ENCODE results near the gene MAT2A.
A peak's percentile ranks its signal among the peaks of the same experiment; 100 is the strongest.
"Not testable (repeated sequence)": the region's sequence is repeated elsewhere in the genome, so short reads cannot be mapped to it uniquely, and the experiment has no call there.

Gene MAT2A

GRCh38 chr2:85547089-85547858, 8.3 kb downstream of the MAT2A start:
- DNase-seq (ENCODE audit: low spot score) = no peak
- FAIRE-seq = no peak

- no peak for FAIRE-seq
- no peak for DNase-seq (ENCODE audit: low spot score)
Observed at GRCh38 chr2:85547859-85548607, 9.1 kb downstream of the MAT2A start.

- DNase-seq (ENCODE audit: low spot score) (no peak), FAIRE-seq (no peak)
Observed at GRCh38 chr2:85548608-85548900, 9.6 kb downstream of the MAT2A start.

GRCh38 chr2:85549095-85549494, 10.1 kb downstream of the MAT2A start:
- FAIRE-seq (no peak), DNase-seq (ENCODE audit: low spot score) (no peak)

- DNase-seq (ENCODE audit: low spot score) (no peak), FAIRE-seq (no peak)
Observed at GRCh38 chr2:85549826-85550225, 10.9 kb downstream of the MAT2A start.

GRCh38 chr2:85550486-85550885, 11.5 kb downstream of the MAT2A start:
- FAIRE-seq (no peak), DNase-seq (ENCODE audit: low spot score) (no peak)

GRCh38 chr2:85551698-85552678, 13.0 kb downstream of the MAT2A start:
- DNase-seq (ENCODE audit: low spot score) = peak; percentile 60
- no peak for FAIRE-seq

GRCh38 chr2:85553184-85553583, 14.2 kb downstream of the MAT2A start:
- FAIRE-seq (no peak), DNase-seq (ENCODE audit: low spot score) (no peak)

GRCh38 chr2:85554980-85555612, 16.1 kb downstream of the MAT2A start:
- DNase-seq (ENCODE audit: low spot score) (no peak), FAIRE-seq (no peak)

GRCh38 chr2:85557130-85557529, 18.2 kb downstream of the MAT2A start:
- DNase-seq (ENCODE audit: low spot score) (no peak), FAIRE-seq (no peak)

GRCh38 chr2:85558160-85558559, 19.2 kb downstream of the MAT2A start:
- no peak for DNase-seq (ENCODE audit: low spot score)
- no peak for FAIRE-seq

- not testable (repeated sequence) for DNase-seq (ENCODE audit: low spot score); FAIRE-seq
Observed at GRCh38 chr2:85560403-85560726, 21.4 kb downstream of the MAT2A start.

GRCh38 chr2:85560812-85561279, 21.9 kb downstream of the MAT2A start:
- FAIRE-seq (no peak), DNase-seq (ENCODE audit: low spot score) (no peak)

GRCh38 chr2:85561280-85562212, 22.6 kb downstream of the MAT2A start, which contains the start of gene GGCX:
Gene GGCX (minus strand): TSS chr2:85561493. CDS start chr2:85561428, 65 bp downstream.
- FAIRE-seq (no peak), DNase-seq (ENCODE audit: low spot score) (peak; percentile 93)

- FAIRE-seq = no peak
Observed at GRCh38 chr2:85564144-85564563, 25.2 kb downstream of the MAT2A start.

GRCh38 chr2:85566265-85566664, 27.3 kb downstream of the MAT2A start:
- FAIRE-seq = no peak
- DNase-seq (ENCODE audit: low spot score) = no peak

More at GRCh38 chr2:85564144-85564563, 25.2 kb downstream of the MAT2A start:
- DNase-seq (ENCODE audit: low spot score) = no peak

GRCh38 chr2:85575739-85576138, 36.8 kb downstream of the MAT2A start:
- DNase-seq (ENCODE audit: low spot score) (no peak), FAIRE-seq (no peak)

- FAIRE-seq = no peak
- DNase-seq (ENCODE audit: low spot score) = no peak
Observed at GRCh38 chr2:85577063-85577385, 38.1 kb downstream of the MAT2A start.

GRCh38 chr2:85577386-85578242, 38.6 kb downstream of the MAT2A start, which contains the start of gene VAMP8:
Gene VAMP8 (plus strand): TSS chr2:85577586. CDS start chr2:85577647, 61 bp downstream.
- FAIRE-seq = no peak
- peak; percentile 62 for DNase-seq (ENCODE audit: low spot score)
